Endothelial cell of umbilical vein (primary cell): Measurements from ENCODE around the gene EXOC7. TPM values are rescaled to one million over a fixed set of nuclear protein-coding genes. Genes with fewer than 3 reads are reported as not detected.

Experiments used
- BruUV-seq: library from RNA; stranded (reverse); fragments of 400-500 nt; replicated peaks from 2 replicates; lab custom pipeline; 2021; lab: Mats Ljungman, UMichigan
- CTCF ChIA-PET: fragments of 300-600, 350-600 bp; sonication (Branson Sonifier 250); formaldehyde crosslinking; loops from one replicate; lab custom pipeline; 2021; ENCODE audit warnings: antibody characterized with exemption, inconsistent platforms; lab: Charles Lee
- POLR2A ChIA-PET: fragments of 300-600, 350-600 bp; sonication (Branson Sonifier 250); formaldehyde crosslinking; loops from one replicate; lab custom pipeline; 2021; ENCODE audit warnings: antibody characterized with exemption, inconsistent platforms; lab: Charles Lee
- DNase-seq: peaks from one replicate; pipeline ENCODE4 v3.0.0-alpha.2; 2011; ENCODE audit warnings: low read depth, low spot score
- FAIRE-seq: peaks from 2 replicates; lab custom pipeline; 2011; peaks lifted over from hg19 to GRCh38; lab: Jason Lieb, UNC
- H2AFZ ChIP-seq: 2 replicates; pipeline ENCODE4 v1.6.0; 2012; ENCODE audit warnings: low read depth, low read length, control low read depth, inconsistent platforms
- H3K27ac ChIP-seq: 2 replicates; pipeline ENCODE4 v1.5.1; 2011; ENCODE audit warnings: low read depth, mild to moderate bottlenecking, control low read depth, low read length, moderate library complexity; ENCODE audit not compliant: insufficient read depth
- H3K27me3 ChIP-seq, 2 experiments: 2 replicates each; pipeline versions ENCODE4 v1.6.0 to v1.6.1; 2011; ENCODE audit warnings: low read length in 2 of 2, mixed read lengths in 1 of 2; ENCODE audit not compliant: control insufficient read depth in 2 of 2, insufficient read depth in 2 of 2
- H3K36me3 ChIP-seq, 2 experiments: 2 replicates in 1 of 2; 3 replicates in 1 of 2; pipeline ENCODE4 v1.5.1; 2011; ENCODE audit warnings: low read length in 2 of 2, mild to moderate bottlenecking in 1 of 2, moderate library complexity in 1 of 2; ENCODE audit not compliant: control insufficient read depth in 2 of 2, insufficient read depth in 2 of 2; ENCODE audit errors: extremely low read depth in 1 of 2
- H3K4me1 ChIP-seq: 3 replicates; pipeline ENCODE4 v1.5.1; 2011; ENCODE audit warnings: mild to moderate bottlenecking, low read length; ENCODE audit not compliant: control insufficient read depth, insufficient read depth; ENCODE audit errors: extremely low read depth
- H3K4me2 ChIP-seq: 2 replicates; pipeline ENCODE4 v1.6.1; 2011; ENCODE audit warnings: low read length, control low read depth, mixed read lengths; ENCODE audit not compliant: insufficient read depth
- H3K4me3 ChIP-seq, 3 experiments: fragments of 200-600 bp in 1 of 3; sonication (generic), shearing (Covaris generic) in 1 of 3; replicated peaks in 1 of 3; 2 replicates each; pipeline ENCODE4 v1.5.1; 2011 to 2016; ENCODE audit warnings: control low read depth in 3 of 3, low read length in 3 of 3, mild to moderate bottlenecking in 2 of 3, inconsistent platforms in 1 of 3, low read depth in 1 of 3, moderate library complexity in 1 of 3; ENCODE audit not compliant: insufficient read depth in 1 of 3
- H3K79me2 ChIP-seq: 2 replicates; pipeline ENCODE4 v1.6.0; 2012; ENCODE audit warnings: low read length, inconsistent platforms; ENCODE audit not compliant: control insufficient read depth, insufficient read depth
- H3K9ac ChIP-seq: replicated peaks from 2 replicates; pipeline ENCODE3; 2011; ENCODE audit warnings: low read length, control low read depth; ENCODE audit not compliant: insufficient read depth; ENCODE audit errors: extremely low read depth
- H3K9me1 ChIP-seq: replicated peaks from 3 replicates; pipeline ENCODE4 v1.6.0; 2011; ENCODE audit warnings: mild to moderate bottlenecking, low read length; ENCODE audit not compliant: control insufficient read depth, insufficient read depth; ENCODE audit errors: extremely low read depth
- H3K9me3 ChIP-seq: replicated peaks from 2 replicates; pipeline ENCODE4 v1.5.1; 2012; ENCODE audit warnings: low read length, inconsistent platforms; ENCODE audit not compliant: control insufficient read depth, insufficient read depth
- H4K20me1 ChIP-seq: replicated peaks from 2 replicates; pipeline ENCODE3; 2011; ENCODE audit warnings: mild to moderate bottlenecking, low read length; ENCODE audit not compliant: control insufficient read depth, insufficient read depth; ENCODE audit errors: extremely low read depth
- CTCF ChIP-seq, 2 donors: IDR thresholded peaks; 1 replicate in 1 of 2; 2 replicates in 1 of 2; pipeline ENCODE4 v1.5.1; 2011; ENCODE audit warnings: low read length in 2 of 2, mild to moderate bottlenecking in 2 of 2, moderate library complexity in 2 of 2, control low read depth in 1 of 2, inconsistent platforms in 1 of 2, low read depth in 1 of 2; ENCODE audit not compliant: insufficient read depth in 1 of 2; ENCODE audit errors: extremely low read depth in 1 of 2
- EZH2 ChIP-seq: IDR thresholded peaks from 2 replicates; pipeline ENCODE4 v1.6.1; 2012; ENCODE audit warnings: borderline replicate concordance, low read depth, mild to moderate bottlenecking, moderate library complexity, low read length, inconsistent platforms; ENCODE audit not compliant: severe bottlenecking
- FOS ChIP-seq: IDR thresholded peaks from 2 replicates; pipeline ENCODE4 v1.6.1; 2011; ENCODE audit warnings: mild to moderate bottlenecking, low read length, moderate library complexity, borderline replicate concordance; ENCODE audit not compliant: insufficient read depth
- GATA2 ChIP-seq: IDR thresholded peaks from 2 replicates; pipeline ENCODE4 v1.7.0; 2011; ENCODE audit warnings: low read depth, mild to moderate bottlenecking, moderate library complexity, mixed read lengths, low read length; ENCODE audit not compliant: insufficient read length, insufficient read depth
- JUN ChIP-seq: IDR thresholded peaks from 2 replicates; pipeline ENCODE4 v1.6.1; 2011; ENCODE audit warnings: borderline replicate concordance, low read depth; ENCODE audit not compliant: insufficient read length, insufficient read depth
- MAX ChIP-seq: IDR thresholded peaks from 2 replicates; pipeline ENCODE4 v1.6.1; 2011; ENCODE audit not compliant: insufficient read depth, insufficient read length
- MYC ChIP-seq: IDR thresholded peaks from one replicate; pipeline ENCODE4 v1.6.1; 2011; ENCODE audit warnings: mild to moderate bottlenecking, low read depth, low read length
- POLR2A ChIP-seq: IDR thresholded peaks from 2 replicates; pipeline ENCODE4 v1.6.1; 2012; ENCODE audit warnings: low read depth, mild to moderate bottlenecking, control low read depth, low read length
- POLR2AphosphoS5 ChIP-seq: IDR thresholded peaks from 2 replicates; pipeline ENCODE4 v1.6.1; 2012; ENCODE audit warnings: low read depth, mild to moderate bottlenecking, control low read depth, low read length, moderate library complexity; ENCODE audit not compliant: insufficient read depth
- dilution Hi-C: fragments of 300-500 bp; cut with MboI; formaldehyde crosslinking; loops from one replicate; pipeline ENCODE4 v1.15.0; 2019; ENCODE audit warnings: low sequenced_read_pairs; ENCODE audit not compliant: extremely low pct_ligation_motif_present
- intact Hi-C: fragments of 100-400 bp; cut with micrococcal nuclease; formaldehyde crosslinking; loops from one replicate; pipeline ENCODE4 v1.10.0; 2022
- polyA plus RNA-seq, 4 experiments: library from polyadenylated mRNA; depleted of rRNA in 3 of 4; stranded (reverse) in 3 of 4; unstranded in 1 of 4; fragments of >200 nt; gene quantifications; 2 replicates each; pipeline versions ENCODE4 v1.2.1 to v1.2.3, GENCODE V29; 2011 to 2012; ENCODE audit warnings: missing spikeins in 1 of 4
- total RNA-seq: library from RNA; stranded (reverse); gene quantifications from 2 replicates; pipeline ENCODE4 v1.2.3, GENCODE V29; 2021

Gene EXOC7
- total and polyA plus RNA-seq, 2 donors (not counting 3 experiments of a cell fraction or from before 2014, with no cell fraction given), result 91.5 to 137 TPM

GRCh38 chr17:76048025-76048605 is 55.5 kb downstream of the EXOC7 start:
- Histone ChIP-seq H3K9me1 (no peaks in the 10 kb centered on the region), H2AFZ (no peak overlapping the region), H3K4me2 (no peak overlapping the region), H3K9me3 (no peaks in the 10 kb centered on the region), H3K27me3 (no peaks in the 10 kb centered on the region), H3K79me2 (peaks cover 17% of the 10 kb centered on the region), H4K20me1 (no peaks in the 10 kb centered on the region), H3K4me3 (no peak overlapping the region), H3K9ac (no peak overlapping the region), H3K4me1 (peaks cover 1% of the 10 kb centered on the region), H3K27ac (no peak overlapping the region), H3K36me3 (peaks cover 18 to 46% of the 10 kb centered on the region in 2 experiments)
- FAIRE-seq (no peak), DNase-seq (no peak)
- POLR2A ChIA-PET, result no interaction called here
- intact Hi-C loops (no loop called here), dilution Hi-C loops (no loop called here)
- no TSS peak for BruUV-seq
- CTCF ChIA-PET, result interaction anchor here (1.3 to 1.7 kb wide), 2 partner anchors 15 to 34 kb away, joined by 3 to 4 read pairs; no protein-coding TSS in a partner anchor
- TF ChIP-seq POLR2AphosphoS5 (no peak), GATA2 (no peak), MAX (no peak), FOS (no peak), JUN (no peak), POLR2A (no peak), MYC (no peak), EZH2 (no peak), CTCF (IDR thresholded peaks at IDR 0.05; ENCODE audit: extremely low read depth in 1 of 2, insufficient read depth in 1 of 2, low read depth in 1 of 2, low read length in 2 of 2) (no peak)
